Trophoblast cell (in vitro differentiated cells and primary cell): ENCODE data around the gene CCL18.
"Not testable (repeated sequence)": the region's sequence is repeated elsewhere in the genome, so short reads cannot be mapped to it uniquely, and the experiment has no call there.

Experiments
- DNase-seq, 2 donors: peaks; one replicate each; pipeline ENCODE4 v3.0.0-alpha.2; 2016
- H2AFZ ChIP-seq: 2 replicates; pipeline ENCODE4 v1.6.1; 2013; ENCODE audit warnings: low read length, moderate library complexity, mild to moderate bottlenecking; ENCODE audit not compliant: insufficient read depth, poor library complexity
- H2AK5ac ChIP-seq: 2 replicates; pipeline ENCODE4 v1.6.1; 2013; ENCODE audit warnings: mild to moderate bottlenecking, low read length
- H2BK120ac ChIP-seq: 2 replicates; pipeline ENCODE4 v1.6.1; 2013; ENCODE audit warnings: low read length, mild to moderate bottlenecking, moderate library complexity; ENCODE audit not compliant: insufficient read depth, poor library complexity
- H2BK12ac ChIP-seq: 2 replicates; pipeline ENCODE4 v1.6.1; 2013; ENCODE audit warnings: mild to moderate bottlenecking, low read length, moderate library complexity
- H2BK5ac ChIP-seq: 2 replicates; pipeline ENCODE4 v1.6.1; 2013; ENCODE audit warnings: low read length, low read depth, moderate library complexity, mild to moderate bottlenecking; ENCODE audit not compliant: poor library complexity
- H3K14ac ChIP-seq: 2 replicates; pipeline ENCODE4 v1.6.1; 2013; ENCODE audit warnings: mild to moderate bottlenecking, low read length
- H3K18ac ChIP-seq: 2 replicates; pipeline ENCODE4 v1.6.1; 2013; ENCODE audit warnings: mild to moderate bottlenecking, low read length
- H3K23ac ChIP-seq: 2 replicates; pipeline ENCODE4 v1.6.1; 2013; ENCODE audit warnings: low read length
- H3K27ac ChIP-seq: 2 replicates; pipeline ENCODE4 v1.5.1; 2013; ENCODE audit warnings: low read depth, mild to moderate bottlenecking, inconsistent platforms, low read length, moderate library complexity
- H3K27me3 ChIP-seq: 2 replicates; pipeline ENCODE4 v1.6.1; 2013; ENCODE audit warnings: inconsistent platforms, mild to moderate bottlenecking, low read length, moderate library complexity; ENCODE audit not compliant: insufficient read depth
- H3K36me3 ChIP-seq, 2 experiments: 1 replicate in 1 of 2; 2 replicates in 1 of 2; pipeline ENCODE4 v1.6.1; 2013; ENCODE audit warnings: low read length in 2 of 2, mild to moderate bottlenecking in 2 of 2, moderate library complexity in 1 of 2; ENCODE audit not compliant: insufficient read depth in 2 of 2, control insufficient read depth in 1 of 2
- H3K4ac ChIP-seq: 2 replicates; pipeline ENCODE4 v1.6.1; 2013; ENCODE audit warnings: low read depth, mild to moderate bottlenecking, low read length, moderate library complexity
- H3K4me1 ChIP-seq, 2 experiments: 1 replicate in 1 of 2; 2 replicates in 1 of 2; pipeline ENCODE4 v1.6.1; 2013; ENCODE audit warnings: low read length in 2 of 2, mild to moderate bottlenecking in 2 of 2, moderate library complexity in 1 of 2; ENCODE audit not compliant: insufficient read depth in 2 of 2, control insufficient read depth in 1 of 2
- H3K4me2 ChIP-seq: 2 replicates; pipeline ENCODE4 v1.6.1; 2013; ENCODE audit warnings: inconsistent platforms, mild to moderate bottlenecking, low read length, moderate library complexity
- H3K4me3 ChIP-seq: 2 replicates; pipeline ENCODE4 v1.5.1; 2013; ENCODE audit warnings: mild to moderate bottlenecking, low read depth, low read length, inconsistent platforms
- H3K79me1 ChIP-seq: one replicate; pipeline ENCODE4 v1.6.1; 2013; ENCODE audit warnings: low read length
- H3K79me2 ChIP-seq: 2 replicates; pipeline ENCODE4 v1.6.1; 2013; ENCODE audit warnings: low read length, mild to moderate bottlenecking; ENCODE audit not compliant: control insufficient read depth, insufficient read depth, poor library complexity
- H3K9ac ChIP-seq: 2 replicates; pipeline ENCODE4 v1.6.1; 2013; ENCODE audit warnings: mild to moderate bottlenecking, low read length
- H3K9me3 ChIP-seq: 2 replicates; pipeline ENCODE4 v1.6.1; 2013; ENCODE audit warnings: low read depth, mild to moderate bottlenecking, control low read depth, inconsistent platforms, low read length; ENCODE audit not compliant: insufficient read depth
- H4K12ac ChIP-seq: 2 replicates; pipeline ENCODE4 v1.6.1; 2013; ENCODE audit warnings: low read depth, mild to moderate bottlenecking, low read length, moderate library complexity
- H4K8ac ChIP-seq: 2 replicates; pipeline ENCODE4 v1.6.1; 2013; ENCODE audit warnings: low read depth, mild to moderate bottlenecking, low read length, moderate library complexity
- H4K91ac ChIP-seq: one replicate; pipeline ENCODE4 v1.6.1; 2013; ENCODE audit warnings: low read depth, mild to moderate bottlenecking, low read length, moderate library complexity
- WGBS: extraction: QIAGEN DNeasy Blood & Tissue Kit; methylation state at CpG from one replicate; pipeline ENCODE4 v1.1.7; 2013; ENCODE audit warnings: missing lambda C conversion rate; ENCODE audit not compliant: insufficient read length, insufficient coverage; ENCODE audit errors: extremely low coverage; 5-methylcytosine and 5-hydroxymethylcytosine counted together

CCL18 gene

GRCh38 chr17:36105781-36106492 is 41.9 kb downstream of the CCL18 start:
- Histone ChIP-seq H3K27me3 (no peaks in the 10 kb centered on the region), H3K23ac (no peak overlapping the region), H3K27ac (no peak overlapping the region), H3K36me3 (no peaks in the 10 kb centered on the region), H3K4ac (no peak overlapping the region), H3K9me3 (no peaks in the 10 kb centered on the region), H4K8ac (no peak overlapping the region), H4K91ac (no peak overlapping the region), H2BK12ac (no peak overlapping the region), H2AFZ (no peak overlapping the region), H3K18ac (no peak overlapping the region), H3K4me3 (no peak overlapping the region), H3K79me1 (no peaks in the 10 kb centered on the region), H2BK5ac (no peak overlapping the region), H3K4me1 (no peaks in the 10 kb centered on the region), H3K14ac (no peak overlapping the region), H2AK5ac (no peak overlapping the region), H2BK120ac (no peak overlapping the region), H3K4me2 (no peak overlapping the region), H3K79me2 (no peaks in the 10 kb centered on the region), H3K9ac (no peak overlapping the region), H4K12ac (no peak overlapping the region)
- no peak for DNase-seq
- no CpG with 5 or more reads among the region's 5 CpGs for WGBS

- no peak overlapping the region for H3K18ac ChIP-seq
- H2BK12ac ChIP-seq, result no peak overlapping the region
- no peak overlapping the region for H3K4me2 ChIP-seq
- WGBS, result no CpG with 5 or more reads among the region's 6 CpGs
- H3K36me3 ChIP-seq, result no peaks in the 10 kb centered on the region
- no peak overlapping the region for H2BK120ac ChIP-seq
- no peak for DNase-seq
- no peaks in the 10 kb centered on the region for H3K79me2 ChIP-seq
- no peak overlapping the region for H2AFZ ChIP-seq
- no peak overlapping the region for H3K27ac ChIP-seq
- no peak overlapping the region for H3K23ac ChIP-seq
- H3K4me3 ChIP-seq, result no peak overlapping the region
- H2AK5ac ChIP-seq, result no peak overlapping the region
- no peaks in the 10 kb centered on the region for H3K27me3 ChIP-seq
- H4K91ac ChIP-seq, result no peak overlapping the region
- H3K9ac ChIP-seq, result no peak overlapping the region
- no peaks in the 10 kb centered on the region for H3K79me1 ChIP-seq
- no peak overlapping the region for H4K12ac ChIP-seq
- no peaks in the 10 kb centered on the region for H3K9me3 ChIP-seq
- no peak overlapping the region for H3K4ac ChIP-seq
- no peak overlapping the region for H2BK5ac ChIP-seq
- no peaks in the 10 kb centered on the region for H3K4me1 ChIP-seq
- H4K8ac ChIP-seq, result no peak overlapping the region
- H3K14ac ChIP-seq, result no peak overlapping the region
Observed at GRCh38 chr17:36106493-36106835, 42.4 kb downstream of the CCL18 start.

- Histone ChIP-seq H2BK5ac (no peak overlapping the region), H3K18ac (no peak overlapping the region), H3K9me3 (no peaks in the 10 kb centered on the region), H2AFZ (no peak overlapping the region), H3K14ac (no peak overlapping the region), H3K9ac (no peak overlapping the region), H3K79me2 (no peaks in the 10 kb centered on the region), H3K4ac (no peak overlapping the region), H3K27me3 (no peaks in the 10 kb centered on the region), H2BK120ac (no peak overlapping the region), H3K23ac (no peak overlapping the region), H2BK12ac (no peak overlapping the region), H2AK5ac (no peak overlapping the region), H3K4me2 (no peak overlapping the region), H4K8ac (no peak overlapping the region), H3K4me3 (no peak overlapping the region), H4K91ac (no peak overlapping the region), H3K79me1 (no peaks in the 10 kb centered on the region), H4K12ac (no peak overlapping the region), H3K27ac (no peak overlapping the region), H3K36me3 (no peaks in the 10 kb centered on the region), H3K4me1 (no peaks in the 10 kb centered on the region)
- no peak for DNase-seq
- WGBS, result no CpG with 5 or more reads among the region's 3 CpGs
Observed at GRCh38 chr17:36107660-36108059, 43.6 kb downstream of the CCL18 start.

GRCh38 chr17:36108265-36108664 is 44.2 kb downstream of the CCL18 start:
- not testable (repeated sequence) for H3K9me3 ChIP-seq, H3K27me3 ChIP-seq, H3K27ac ChIP-seq, H3K23ac ChIP-seq, H4K8ac ChIP-seq, H3K14ac ChIP-seq, H3K18ac ChIP-seq, H2AK5ac ChIP-seq, H4K91ac ChIP-seq, H3K79me2 ChIP-seq, H3K9ac ChIP-seq, H3K4me1 ChIP-seq, H2BK5ac ChIP-seq, H3K4ac ChIP-seq, H3K4me3 ChIP-seq, H4K12ac ChIP-seq, H2BK120ac ChIP-seq, H3K4me2 ChIP-seq, H2BK12ac ChIP-seq, H3K36me3 ChIP-seq, H2AFZ ChIP-seq, H3K79me1 ChIP-seq
- no CpG with 5 or more reads among the region's 5 CpGs for WGBS
- DNase-seq, result peak; percentile 8 to 50
